ACC112 (cell line): Measurements from ENCODE around the gene TNFAIP8L1.
"Not testable (repeated sequence)": the region's sequence is repeated elsewhere in the genome, so short reads cannot be mapped to it uniquely, and the experiment has no call there.

Source experiments
- H2AFZ ChIP-seq: fragments of 200-600 bp; sonication (generic); one replicate; pipeline ENCODE4 v1.6.0; 2017; ENCODE audit warnings: antibody characterized with exemption, low read length; ENCODE audit not compliant: unreplicated experiment
- H3K27ac ChIP-seq: fragments of 200-600 bp; sonication (generic); 2 replicates; pipeline ENCODE4 v1.5.1; 2014; ENCODE audit warnings: low read depth, mild to moderate bottlenecking, antibody characterized with exemption, low read length, moderate library complexity
- H3K27me3 ChIP-seq: fragments of 200-600 bp; sonication (generic); 2 replicates; pipeline ENCODE4 v1.6.1; 2014; ENCODE audit warnings: mild to moderate bottlenecking, antibody characterized with exemption, low read length, moderate library complexity, mixed read lengths; ENCODE audit not compliant: insufficient read depth
- H3K36me3 ChIP-seq: fragments of 200-600 bp; sonication (generic); 2 replicates; pipeline ENCODE4 v1.6.1; 2016; ENCODE audit warnings: mild to moderate bottlenecking, antibody characterized with exemption, low read length, moderate library complexity, mixed read lengths; ENCODE audit not compliant: insufficient read depth
- H3K4me1 ChIP-seq: fragments of 200-600 bp; sonication (generic); one replicate; pipeline ENCODE4 v1.6.1; 2016; ENCODE audit warnings: low read length, mixed read lengths; ENCODE audit not compliant: insufficient read depth, unreplicated experiment, control insufficient read depth
- H3K4me3 ChIP-seq: fragments of 200-600 bp; sonication (generic); 2 replicates; pipeline ENCODE4 v1.5.1; 2014; ENCODE audit warnings: mild to moderate bottlenecking, low read depth, low read length
- H3K79me2 ChIP-seq: fragments of 200-600 bp; sonication (generic); one replicate; pipeline ENCODE4 v1.6.0; 2016; ENCODE audit warnings: low read length; ENCODE audit not compliant: control insufficient read depth, unreplicated experiment, insufficient read depth

Gene TNFAIP8L1

GRCh38 chr19:4638828-4639530 is at the start of gene TNFAIP8L1:
TNFAIP8L1 (plus strand) TSS chr19:4639516; CDS start chr19:4651870, 12,354 bp downstream.
- H3K4me3 ChIP-seq, result peak within 1 kb of the TSS; percentile 86
- H2AFZ ChIP-seq, result peak within 1 kb of the TSS; percentile 60

DNA sequence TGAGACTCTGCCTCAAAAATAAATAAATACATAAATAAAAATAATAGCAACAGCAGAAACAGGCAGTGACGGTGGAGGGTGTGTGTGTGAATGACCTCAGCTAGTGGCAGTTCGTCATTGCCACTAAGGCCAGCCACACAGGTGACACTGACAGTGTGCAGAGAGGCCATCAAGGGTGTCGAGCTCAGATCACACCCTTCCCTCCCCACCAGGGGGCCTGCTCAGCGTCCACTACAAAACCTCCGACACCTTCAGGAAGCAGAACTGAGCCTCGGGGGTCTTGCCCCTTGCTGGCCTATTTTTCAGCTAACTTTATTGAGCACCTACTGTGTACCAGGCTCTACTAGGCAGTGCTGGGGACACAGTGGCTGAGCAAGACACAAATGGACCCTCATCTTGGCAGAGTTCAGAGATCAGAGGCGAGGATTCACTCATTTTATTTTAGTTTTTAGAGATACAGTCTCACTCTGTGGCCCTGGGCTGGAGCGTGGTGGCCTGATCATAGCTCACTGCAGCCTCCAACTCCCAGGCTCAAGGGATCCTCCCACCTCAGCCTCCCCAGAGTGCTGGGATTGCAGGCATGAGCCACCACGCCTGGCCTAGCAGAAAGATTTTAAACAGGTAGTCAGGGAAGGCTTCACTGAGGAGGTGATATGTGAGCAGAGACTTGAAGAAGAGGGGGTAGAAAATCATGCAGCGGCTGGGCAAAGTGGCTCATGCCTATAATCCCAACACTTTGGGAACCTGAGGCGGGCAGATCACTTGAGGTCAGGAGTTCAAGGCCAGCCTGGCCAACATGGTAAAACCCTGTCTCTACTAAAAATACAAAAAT is 49.5 kb upstream of the TNFAIP8L1 start:
- H2AFZ ChIP-seq, result no peak overlapping the region
- H3K27ac ChIP-seq, result no peak overlapping the region
- H3K36me3 ChIP-seq, result no peaks in the 10 kb centered on the region
- H3K4me3 ChIP-seq, result no peak overlapping the region
- peaks cover 8% of the 10 kb centered on the region for H3K27me3 ChIP-seq
- H3K4me1 ChIP-seq, result no peaks in the 10 kb centered on the region
- no peaks in the 10 kb centered on the region for H3K79me2 ChIP-seq

More at GRCh38 chr19:4638828-4639530, at the start of gene TNFAIP8L1:
- H3K36me3 ChIP-seq, result no peaks in the 10 kb centered on the region
- no peaks in the 10 kb centered on the region for H3K27me3 ChIP-seq
- peaks cover 6% of the 10 kb centered on the region for H3K4me1 ChIP-seq
- no peaks in the 10 kb centered on the region for H3K79me2 ChIP-seq
- H3K27ac ChIP-seq, result no peak within 1 kb of the TSS

DNA sequence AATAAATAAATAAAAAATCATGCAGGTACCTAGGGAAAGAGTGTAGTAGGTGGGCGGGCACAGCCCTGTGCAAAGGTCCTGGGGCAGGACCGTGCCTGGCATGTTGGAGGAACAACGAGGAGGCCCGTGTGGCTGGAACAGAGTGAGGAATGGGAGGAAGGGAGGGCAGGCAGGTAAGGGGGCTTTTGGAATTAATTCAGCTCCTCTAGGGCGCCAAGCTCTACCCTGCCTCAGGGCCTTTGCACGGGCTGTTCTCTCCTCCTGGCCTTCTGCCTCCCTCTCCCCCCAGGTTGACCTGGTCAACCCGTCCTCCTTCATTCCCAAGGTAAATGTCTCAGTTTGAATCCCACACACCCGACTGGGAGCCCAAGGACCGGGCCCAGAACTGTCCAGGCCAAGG is 48.8 kb upstream of the TNFAIP8L1 start:
- no peak overlapping the region for H3K27ac ChIP-seq
- no peaks in the 10 kb centered on the region for H3K79me2 ChIP-seq
- no peaks in the 10 kb centered on the region for H3K36me3 ChIP-seq
- no peak overlapping the region for H3K4me3 ChIP-seq
- no peak overlapping the region for H2AFZ ChIP-seq
- H3K27me3 ChIP-seq, result peaks cover under 1% of the 10 kb centered on the region; the same call in 1 of the 2 replicates
- no peaks in the 10 kb centered on the region for H3K4me1 ChIP-seq

DNA sequence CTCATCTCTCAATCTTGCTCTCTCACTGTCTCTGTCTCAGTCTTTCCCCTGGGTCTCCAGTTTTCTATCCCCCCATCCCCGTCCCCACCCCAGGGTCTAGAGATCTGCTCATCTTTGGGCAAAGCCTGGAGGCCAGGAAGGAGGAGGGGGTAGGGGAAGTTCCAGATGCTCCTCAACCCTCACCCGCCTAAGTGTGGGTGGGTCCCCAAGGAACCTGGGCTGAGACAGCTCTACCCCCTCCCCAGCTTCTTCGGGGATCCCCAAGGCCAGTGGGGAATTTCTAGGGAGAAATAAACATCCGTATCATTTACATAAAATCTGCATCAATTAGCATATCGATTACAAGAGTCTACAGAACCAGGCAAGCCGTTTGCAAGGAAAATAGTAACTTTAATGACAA is 48.0 kb upstream of the TNFAIP8L1 start:
- no peaks in the 10 kb centered on the region for H3K27me3 ChIP-seq
- no peaks in the 10 kb centered on the region for H3K79me2 ChIP-seq
- H3K4me3 ChIP-seq, result no peak overlapping the region
- no peak overlapping the region for H2AFZ ChIP-seq
- H3K4me1 ChIP-seq, result no peaks in the 10 kb centered on the region
- no peaks in the 10 kb centered on the region for H3K36me3 ChIP-seq
- no peak overlapping the region for H3K27ac ChIP-seq

DNA sequence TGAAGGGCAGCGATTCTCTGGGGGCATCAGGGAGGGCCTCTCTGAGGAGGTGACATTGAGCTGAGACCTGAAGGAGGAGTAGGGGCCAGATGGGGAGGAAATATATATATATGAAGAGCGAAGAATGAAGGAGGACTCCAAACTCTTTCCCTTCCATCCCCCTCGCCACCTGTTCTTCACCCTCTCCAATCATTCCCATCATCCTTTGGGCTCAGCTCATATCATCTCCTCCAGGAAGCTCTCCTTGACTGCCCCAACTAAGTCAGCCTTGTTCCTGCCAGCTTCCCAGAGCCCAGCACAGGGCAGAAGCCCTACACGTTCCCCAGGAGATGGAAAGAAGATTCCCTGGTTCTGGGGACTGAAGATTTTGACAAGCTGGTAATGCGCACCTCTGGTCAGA is 46.9 kb upstream of the TNFAIP8L1 start:
- Histone ChIP-seq H3K79me2 (no peaks in the 10 kb centered on the region), H2AFZ (no peak overlapping the region)

DNA sequence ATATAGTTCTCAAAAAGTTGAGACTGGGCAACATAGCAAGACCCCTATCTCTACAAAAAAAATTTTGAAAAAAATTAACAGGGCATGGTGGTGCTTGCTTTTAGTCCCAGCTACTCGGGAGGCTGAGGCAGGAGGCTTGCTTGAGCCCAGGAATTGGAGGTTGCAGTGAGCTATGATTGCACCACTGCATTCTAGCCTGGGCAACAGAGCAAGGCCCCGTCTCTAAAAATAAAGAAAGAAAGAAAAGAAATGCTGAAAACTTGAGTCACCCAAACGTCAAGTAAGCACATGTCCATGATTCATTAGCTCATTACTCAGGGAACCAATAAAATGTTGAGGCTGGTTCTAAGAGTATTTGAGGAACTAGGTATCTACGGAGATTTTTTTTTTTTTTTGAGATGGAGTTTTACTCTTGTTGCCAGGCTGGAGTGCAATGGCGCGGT is 45.9 kb upstream of the TNFAIP8L1 start:
- H3K27ac ChIP-seq, result no peak overlapping the region
- peaks cover 4% of the 10 kb centered on the region for H3K4me1 ChIP-seq
- no peak overlapping the region for H3K4me3 ChIP-seq
- H3K36me3 ChIP-seq, result no peaks in the 10 kb centered on the region
- no peaks in the 10 kb centered on the region for H3K79me2 ChIP-seq
- no peak overlapping the region for H2AFZ ChIP-seq
- peaks cover 9% of the 10 kb centered on the region; the same call in 1 of the 2 replicates for H3K27me3 ChIP-seq

More for the DNA sequence above, 46.9 kb upstream of the TNFAIP8L1 start:
- no peak overlapping the region for H3K4me3 ChIP-seq
- H3K36me3 ChIP-seq, result no peaks in the 10 kb centered on the region
- peaks cover 5% of the 10 kb centered on the region; the same call in 1 of the 2 replicates for H3K27me3 ChIP-seq
- peaks cover 1% of the 10 kb centered on the region for H3K4me1 ChIP-seq
- H3K27ac ChIP-seq, result no peak overlapping the region

- no peak overlapping the region for H3K27ac ChIP-seq
- peaks cover 4% of the 10 kb centered on the region for H3K4me1 ChIP-seq
- no peak overlapping the region for H2AFZ ChIP-seq
- H3K27me3 ChIP-seq, result peaks cover 11% of the 10 kb centered on the region; the same call in 1 of the 2 replicates
- no peak overlapping the region for H3K4me3 ChIP-seq
- no peaks in the 10 kb centered on the region for H3K36me3 ChIP-seq
- no peaks in the 10 kb centered on the region for H3K79me2 ChIP-seq
Observed at GRCh38 chr19:4594201-4594600, 45.1 kb upstream of the TNFAIP8L1 start.

GRCh38 chr19:4595158-4595557 is 44.2 kb upstream of the TNFAIP8L1 start:
- H3K36me3 ChIP-seq, H3K4me3 ChIP-seq, H3K79me2 ChIP-seq, H2AFZ ChIP-seq, H3K27ac ChIP-seq, H3K4me1 ChIP-seq: not testable (repeated sequence)
- H3K27me3 ChIP-seq, result peaks cover 14% of the 10 kb centered on the region; the same call in 1 of the 2 replicates

- no peak overlapping the region for H2AFZ ChIP-seq
- H3K27me3 ChIP-seq, result peaks cover 14% of the 10 kb centered on the region; the same call in 1 of the 2 replicates
- no peaks in the 10 kb centered on the region for H3K79me2 ChIP-seq
- H3K27ac ChIP-seq, result no peak overlapping the region
- H3K4me1 ChIP-seq, result peaks cover 4% of the 10 kb centered on the region
- H3K36me3 ChIP-seq, result no peaks in the 10 kb centered on the region
- no peak overlapping the region for H3K4me3 ChIP-seq
Observed at GRCh38 chr19:4596033-4596904, 43.0 kb upstream of the TNFAIP8L1 start.
